Measurements from ENCODE around the gene TRMT2A.
A peak's percentile ranks its signal among the peaks of the same experiment; 100 is the strongest.

The TRMT2A gene

DNA sequence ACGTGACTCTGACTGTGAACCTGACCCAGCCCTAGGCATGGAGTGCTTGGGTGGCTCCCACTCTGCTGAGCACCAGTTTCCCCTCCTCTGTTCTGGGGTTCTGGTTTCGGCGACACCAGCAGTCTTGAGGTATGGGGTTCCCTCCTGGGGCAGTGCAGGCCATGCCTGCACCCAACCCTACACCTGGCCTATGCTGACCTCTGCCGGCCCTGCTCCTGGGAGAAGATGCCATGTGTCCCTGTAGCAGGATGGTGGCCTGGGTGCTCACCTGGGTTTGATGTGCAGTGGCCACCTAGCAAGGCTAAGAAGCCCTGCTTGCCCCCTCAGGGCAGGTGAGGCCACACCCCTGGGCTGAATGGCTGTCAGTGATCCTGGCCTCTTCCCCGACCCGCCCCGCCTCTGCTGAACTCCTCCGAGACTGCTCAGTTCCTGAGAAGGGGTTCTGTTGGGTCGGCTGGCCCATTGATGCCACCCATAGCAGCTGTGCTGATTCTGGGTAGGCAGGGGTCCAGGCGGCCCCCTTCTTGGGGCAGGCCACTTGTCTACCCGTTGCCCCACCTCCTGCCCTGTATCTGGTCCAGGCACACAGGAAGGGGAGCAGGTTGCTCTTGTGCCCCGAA, 17.0 kb upstream of the TRMT2A start:
- DNase-seq = no peak

DNA sequence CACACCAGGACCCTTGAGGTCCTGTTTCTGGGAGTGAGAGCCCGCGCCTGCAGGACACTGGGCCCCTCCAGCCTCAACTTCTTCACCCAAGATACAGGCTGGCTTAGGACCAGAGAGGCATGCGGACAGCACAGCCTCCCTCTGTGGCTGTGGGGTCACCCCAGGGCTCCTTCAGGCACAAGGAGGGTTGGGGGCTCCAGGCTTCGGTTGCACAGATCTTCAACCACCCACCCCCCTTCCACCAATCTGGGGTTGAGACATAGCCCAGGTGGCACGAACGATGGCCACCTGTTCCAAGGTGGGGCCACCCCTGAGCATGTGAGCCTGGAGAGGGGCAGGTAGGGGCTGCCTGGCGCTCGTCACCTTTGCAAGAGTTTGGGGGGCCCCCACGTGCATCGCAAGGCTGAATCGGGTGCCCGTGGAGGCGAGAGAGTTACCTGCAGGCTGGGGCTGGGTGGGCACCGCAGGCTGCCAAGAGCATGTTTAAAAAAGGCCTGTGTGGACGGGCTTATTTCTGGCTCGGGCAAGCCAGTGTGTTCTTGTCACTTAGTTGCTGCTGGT, 15.7 kb upstream of the TRMT2A start:
- no peak for DNase-seq

DNA sequence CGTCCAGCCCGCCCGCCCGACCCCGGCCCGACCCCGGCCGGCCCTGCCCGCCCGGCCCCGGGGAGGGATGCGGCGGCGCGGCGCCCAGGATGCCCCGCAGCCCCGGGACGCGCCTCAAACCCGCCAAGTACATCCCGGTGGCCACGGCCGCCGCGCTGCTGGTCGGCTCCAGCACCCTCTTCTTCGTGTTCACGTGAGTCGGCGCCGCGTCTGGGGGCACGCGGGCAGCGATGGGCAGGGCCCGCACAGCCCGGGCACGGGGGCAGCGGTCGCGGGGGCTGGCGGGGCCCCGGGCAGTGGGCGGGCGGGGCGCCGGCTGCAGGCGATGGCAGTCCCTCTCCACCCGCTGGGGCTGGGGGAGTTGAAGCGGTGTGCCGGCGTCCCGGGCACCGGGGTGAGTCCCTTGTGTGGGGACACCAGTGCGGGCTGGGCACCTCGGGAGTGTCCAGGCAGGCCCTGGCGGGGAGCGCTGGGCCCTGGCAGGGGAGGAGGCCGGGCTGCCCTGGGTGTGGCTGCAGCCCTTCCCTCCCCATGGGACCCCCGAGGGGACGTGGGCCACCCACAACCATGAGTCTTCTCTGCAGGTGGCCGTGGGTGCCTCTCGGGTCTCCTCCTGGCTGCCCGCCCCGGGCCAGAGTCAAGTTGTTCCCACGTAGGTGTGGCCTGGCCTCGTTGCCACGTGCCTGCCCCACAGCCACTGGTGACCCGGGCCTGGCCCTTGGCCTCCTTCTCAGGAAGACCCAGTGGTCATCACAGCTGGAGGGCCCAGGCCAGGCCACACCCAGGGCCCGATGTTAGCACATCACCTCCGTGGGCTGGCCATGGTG, 15.0 kb upstream of the TRMT2A start:
- no peak for DNase-seq

DNA sequence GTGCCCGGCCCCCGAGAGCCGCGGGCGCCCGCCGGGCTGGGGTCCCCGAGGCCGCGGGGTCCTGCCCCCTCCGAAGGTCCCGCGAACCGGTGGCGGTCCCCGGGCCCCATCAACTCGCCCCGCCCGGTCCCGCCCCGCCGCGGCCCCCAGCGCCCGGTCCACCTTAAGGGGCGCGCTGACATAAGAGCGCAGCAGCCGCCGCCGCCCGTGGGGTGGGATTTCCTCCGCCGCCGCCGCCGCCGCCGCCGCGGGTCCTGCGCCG, 14.5 kb upstream of the TRMT2A start, which contains the start of gene ZDHHC8:
ZDHHC8 (plus strand) TSS at position 208 of the 262 bp plus-strand sequence. CDS start 144 bp downstream, outside the sequence.
- no peak for DNase-seq

DNA sequence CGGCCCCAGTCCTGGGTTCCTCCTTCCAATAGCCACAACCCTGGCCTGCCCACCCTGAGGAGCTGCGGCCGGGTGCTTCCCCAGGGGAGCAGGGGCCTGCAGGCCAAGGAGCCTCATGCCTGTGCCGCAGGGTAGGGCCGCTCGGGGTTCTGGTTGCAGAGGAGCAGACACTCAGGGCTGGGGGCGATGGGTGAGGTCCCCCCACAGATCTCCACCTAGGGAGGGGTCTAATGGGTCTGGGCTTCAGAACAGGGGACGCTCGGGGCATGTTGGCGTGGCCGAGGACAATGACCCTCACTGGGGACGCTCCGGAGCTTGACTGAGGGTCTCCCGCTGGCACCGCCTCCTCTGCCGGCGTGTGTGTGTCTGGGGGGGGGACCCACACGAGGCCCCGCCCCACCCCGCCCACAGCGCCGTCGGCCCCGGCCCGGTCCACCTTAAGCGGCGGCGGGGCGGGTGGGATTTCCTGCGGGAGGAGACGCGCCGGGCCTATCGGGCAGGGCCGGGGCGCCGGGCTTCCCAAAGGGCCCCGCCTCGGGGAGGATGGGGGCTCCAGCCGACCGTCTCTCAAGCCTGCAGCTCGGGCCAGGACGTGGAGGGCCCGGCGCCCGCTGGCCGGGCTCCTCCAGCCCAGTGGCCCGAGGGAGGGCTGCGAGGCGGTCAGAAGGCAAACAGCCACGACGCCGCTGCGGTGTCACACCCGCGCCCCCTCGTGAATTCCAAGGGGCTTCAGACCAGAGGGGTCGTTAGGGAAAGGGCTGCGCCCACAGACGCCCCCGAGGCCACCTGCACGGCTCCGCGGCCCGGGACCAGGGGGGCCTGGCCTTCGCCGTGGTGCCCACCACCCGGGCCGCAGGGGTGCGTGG, 13.9 kb upstream of the TRMT2A start:
- DNase-seq = peak; percentile 73

DNA sequence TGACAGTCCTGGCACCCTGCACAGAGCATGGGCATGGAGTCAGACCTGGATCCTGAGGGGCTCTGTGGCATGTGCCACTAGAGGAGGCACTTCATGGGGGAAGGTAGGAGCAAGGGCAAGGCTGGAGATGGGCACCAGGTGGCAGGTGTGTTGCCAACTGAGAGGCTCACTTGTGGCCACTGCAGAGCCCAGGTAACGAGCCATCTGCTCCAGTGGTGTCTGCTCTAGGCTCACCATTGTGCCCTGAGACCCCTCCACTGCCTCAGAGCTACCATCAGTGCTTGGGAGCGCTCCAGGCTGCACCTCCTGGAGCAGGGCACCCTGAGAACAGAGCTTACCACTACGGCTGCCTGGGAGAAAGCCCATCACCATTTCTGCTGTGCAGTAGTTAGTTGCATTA, 13.3 kb upstream of the TRMT2A start:
- DNase-seq = no peak

DNA sequence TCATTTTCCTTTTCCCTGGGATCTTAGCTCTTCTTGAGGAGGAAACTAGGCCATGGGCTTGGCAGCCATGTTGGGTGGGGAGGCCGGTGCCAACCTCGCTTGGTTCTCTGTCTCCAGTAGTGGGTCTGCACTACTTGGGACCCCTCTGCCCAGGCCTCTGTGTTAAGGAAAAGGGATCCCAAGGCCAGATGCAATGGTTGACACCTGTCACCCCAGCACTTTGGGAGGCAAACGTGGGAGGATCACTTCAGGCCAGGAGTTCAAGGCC, 12.7 kb upstream of the TRMT2A start:
- DNase-seq = no peak

DNA sequence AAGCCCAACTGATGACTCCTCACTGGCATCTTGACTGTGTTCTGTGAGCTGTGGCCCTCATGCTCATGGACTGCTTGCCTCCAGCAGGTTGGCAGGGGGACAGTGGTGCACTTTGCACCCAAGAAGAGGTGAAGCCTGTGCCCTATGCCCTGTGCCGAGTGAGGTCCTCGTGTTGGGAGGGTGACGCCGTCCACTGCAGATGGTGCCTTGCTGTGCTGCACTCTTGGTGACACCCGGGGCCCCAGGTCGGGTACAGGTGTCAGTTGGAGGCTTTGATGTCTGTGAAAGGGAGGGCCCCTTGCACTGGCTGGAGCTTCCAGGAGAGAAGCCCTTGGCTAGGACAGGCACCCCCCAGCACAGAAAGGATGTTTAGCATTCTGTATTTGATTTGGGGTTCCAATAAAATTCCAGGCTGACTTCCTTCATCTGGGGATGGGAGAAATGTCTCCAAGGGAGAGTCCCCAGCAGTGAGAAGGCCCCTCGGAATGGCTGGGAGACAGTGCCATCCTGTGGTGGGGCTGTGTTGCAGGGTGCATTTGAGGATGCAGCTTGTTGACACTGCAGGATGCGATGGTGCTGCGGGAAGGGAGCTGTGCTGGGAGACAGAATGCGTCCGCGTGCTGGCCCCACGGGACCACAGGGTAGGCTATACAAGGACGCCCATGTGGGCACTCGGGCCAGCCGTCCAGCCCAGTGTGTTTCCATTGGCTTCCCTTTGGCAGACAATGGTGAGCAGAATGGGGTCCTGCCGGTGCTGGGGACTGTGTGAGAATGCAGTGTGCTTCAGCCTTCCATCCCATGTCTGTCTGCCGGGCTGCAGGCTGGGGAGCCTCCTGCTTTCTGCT, 12.1 kb upstream of the TRMT2A start:
- DNase-seq = peak; percentile 48

DNA sequence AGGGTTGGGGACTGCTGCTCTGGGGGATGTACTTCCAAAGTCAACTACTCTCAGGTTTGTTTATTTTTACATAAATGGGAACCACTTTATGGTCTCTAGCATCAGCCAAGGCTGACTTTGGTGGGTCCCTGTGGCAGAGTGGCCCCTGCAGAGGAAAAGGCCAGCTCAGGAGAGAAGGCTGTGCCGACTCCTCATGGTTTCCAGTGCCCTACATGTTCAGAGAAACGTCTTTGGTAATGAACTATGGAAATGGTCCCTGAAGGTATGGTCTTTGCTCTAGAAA, 11.5 kb upstream of the TRMT2A start:
- DNase-seq = no peak

DNA sequence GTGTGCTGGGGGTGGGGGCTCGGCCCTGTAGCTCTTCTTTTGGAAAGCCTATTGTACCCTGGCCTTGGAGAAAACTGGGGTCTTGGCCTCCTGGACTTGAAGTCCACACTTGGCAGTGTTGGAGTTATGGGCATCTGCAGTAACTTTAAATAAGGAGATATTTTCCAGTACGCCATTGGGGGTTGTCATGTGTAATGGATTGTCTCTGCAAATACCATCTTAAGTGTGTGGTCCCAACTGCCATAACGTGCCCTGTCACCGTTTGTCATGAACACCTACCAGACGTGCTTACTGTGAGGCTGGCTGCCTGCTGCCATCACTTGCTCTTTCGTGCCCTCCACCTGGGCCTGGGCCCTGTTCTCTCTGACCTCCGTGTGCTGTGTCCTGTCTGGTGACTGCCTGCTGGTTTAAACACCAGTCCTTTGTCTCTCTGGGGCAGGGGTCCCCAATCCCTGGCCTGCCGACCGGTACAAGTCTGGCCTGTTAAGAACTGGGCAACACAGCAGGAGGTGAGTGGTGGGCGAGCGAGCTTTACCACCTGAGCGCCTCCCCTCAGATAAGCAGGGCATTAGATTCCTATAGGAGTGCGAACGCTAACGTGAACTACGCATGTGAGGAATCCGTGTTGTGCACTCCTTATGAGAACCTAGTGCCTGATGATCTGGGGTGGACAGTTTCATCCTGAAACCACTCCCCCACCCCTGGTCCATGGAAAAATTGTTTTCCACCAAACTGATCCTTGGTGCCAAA, 11.0 kb upstream of the TRMT2A start:
- DNase-seq = no peak

DNA sequence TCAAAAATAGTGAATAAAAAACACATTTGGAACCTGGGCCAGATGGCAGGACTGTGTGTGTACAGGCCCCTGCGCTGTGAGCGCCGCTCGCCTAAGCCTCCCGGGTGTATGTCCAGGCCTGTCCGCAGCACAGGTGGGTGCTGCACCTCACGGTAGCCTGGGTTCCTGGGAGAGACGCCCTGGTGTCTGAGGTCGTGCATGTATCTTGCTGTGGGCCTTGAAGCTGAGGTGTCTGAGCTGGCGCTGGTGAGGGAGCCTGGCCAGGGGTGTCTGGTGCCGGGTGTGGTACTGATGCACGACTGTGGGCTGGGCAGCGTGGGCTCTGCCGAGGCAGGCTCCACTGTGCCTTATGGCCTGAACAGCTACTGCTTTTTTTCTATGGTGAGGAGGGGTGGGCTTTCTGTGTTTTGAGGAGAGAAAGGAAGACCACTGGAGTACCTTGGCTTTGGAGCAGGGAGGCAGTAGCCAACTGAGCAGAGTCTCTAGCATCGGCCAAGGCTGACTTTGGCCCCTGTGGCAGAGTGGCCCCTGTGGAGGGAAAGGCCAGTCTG, 10.4 kb upstream of the TRMT2A start:
- DNase-seq = no peak

DNA sequence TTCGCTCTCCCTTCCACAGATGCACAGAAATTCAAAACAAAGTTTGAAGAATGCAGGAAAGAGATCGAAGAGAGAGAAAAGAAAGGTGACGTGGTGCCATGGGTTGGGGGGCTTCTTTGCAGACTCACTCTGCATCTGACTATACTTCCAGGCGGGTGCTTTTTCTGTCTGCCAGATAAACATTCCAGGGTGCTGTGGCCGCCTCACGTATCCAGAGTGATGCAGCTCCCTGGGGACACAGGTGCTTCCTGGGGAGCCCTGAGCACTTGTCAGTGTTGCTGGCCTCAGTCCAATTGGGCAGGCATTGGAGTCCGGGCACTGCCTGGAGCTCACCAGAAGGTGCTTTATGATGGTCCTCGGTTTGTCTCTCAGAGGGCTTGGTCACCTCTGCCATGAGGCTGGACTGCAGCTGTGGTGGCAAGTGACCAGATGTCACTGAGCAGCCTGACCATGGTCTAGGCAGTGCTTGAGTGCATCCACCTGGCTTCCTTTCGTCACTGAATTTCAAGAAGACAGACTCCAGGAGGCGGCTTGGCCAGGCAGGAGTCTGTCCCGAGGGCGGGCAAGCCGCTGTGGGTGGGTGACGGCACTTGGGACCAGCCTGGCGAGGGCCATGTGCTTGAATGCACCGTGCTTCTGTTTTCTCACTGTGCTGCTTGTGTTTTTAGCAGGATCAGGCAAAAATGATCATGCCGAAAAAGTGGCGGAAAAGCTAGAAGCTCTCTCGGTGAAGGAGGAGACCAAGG, 9.4 kb upstream of the TRMT2A start:
- no peak for DNase-seq

DNA sequence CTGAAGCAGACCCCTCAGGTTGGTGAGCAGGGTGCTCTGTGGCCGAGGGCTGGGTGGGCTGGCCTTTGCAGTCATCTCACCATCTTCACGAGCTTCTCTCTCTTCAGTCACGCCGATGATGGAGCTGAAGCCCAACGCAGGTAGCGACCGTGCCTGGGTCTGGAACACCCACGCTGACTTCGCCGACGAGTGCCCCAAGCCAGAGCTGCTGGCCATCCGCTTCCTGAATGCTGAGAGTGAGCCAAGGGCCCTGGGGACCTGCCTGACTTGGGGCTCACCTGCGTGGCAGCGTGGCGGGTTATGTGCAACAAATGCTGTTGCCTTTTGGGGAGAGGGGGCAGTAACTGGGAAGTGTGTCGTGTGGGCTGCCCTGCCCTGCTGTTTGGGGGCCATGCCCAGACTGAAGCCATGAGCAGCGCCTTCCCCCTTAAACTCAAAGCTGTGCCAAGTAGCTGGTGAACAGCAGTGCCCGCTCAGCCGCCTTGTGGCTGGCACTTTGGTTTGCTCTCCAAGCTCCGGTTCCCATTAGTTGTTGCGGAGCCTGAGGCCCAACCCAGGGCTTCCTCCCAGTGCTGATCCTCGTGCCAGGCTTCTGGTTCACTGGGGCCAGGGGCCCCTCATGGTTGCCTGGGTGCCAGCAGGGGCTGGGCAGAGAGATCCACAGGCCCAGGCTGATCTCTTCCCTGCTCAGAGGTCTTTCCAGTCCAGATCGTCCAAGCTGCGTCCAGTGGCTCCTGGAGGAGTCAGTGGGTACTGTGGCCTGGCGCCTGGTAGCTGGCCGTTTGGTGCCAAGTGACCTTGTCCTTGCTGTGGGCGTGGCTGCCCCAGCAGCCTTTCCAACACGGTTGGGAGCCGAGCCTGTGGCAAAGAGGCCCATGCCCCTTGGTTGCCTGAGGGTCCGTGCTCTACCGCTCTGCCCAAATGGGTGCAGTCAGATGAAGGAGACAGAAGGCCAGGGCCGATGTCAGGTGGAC, 8.5 kb upstream of the TRMT2A start:
- DNase-seq = no peak

DNA sequence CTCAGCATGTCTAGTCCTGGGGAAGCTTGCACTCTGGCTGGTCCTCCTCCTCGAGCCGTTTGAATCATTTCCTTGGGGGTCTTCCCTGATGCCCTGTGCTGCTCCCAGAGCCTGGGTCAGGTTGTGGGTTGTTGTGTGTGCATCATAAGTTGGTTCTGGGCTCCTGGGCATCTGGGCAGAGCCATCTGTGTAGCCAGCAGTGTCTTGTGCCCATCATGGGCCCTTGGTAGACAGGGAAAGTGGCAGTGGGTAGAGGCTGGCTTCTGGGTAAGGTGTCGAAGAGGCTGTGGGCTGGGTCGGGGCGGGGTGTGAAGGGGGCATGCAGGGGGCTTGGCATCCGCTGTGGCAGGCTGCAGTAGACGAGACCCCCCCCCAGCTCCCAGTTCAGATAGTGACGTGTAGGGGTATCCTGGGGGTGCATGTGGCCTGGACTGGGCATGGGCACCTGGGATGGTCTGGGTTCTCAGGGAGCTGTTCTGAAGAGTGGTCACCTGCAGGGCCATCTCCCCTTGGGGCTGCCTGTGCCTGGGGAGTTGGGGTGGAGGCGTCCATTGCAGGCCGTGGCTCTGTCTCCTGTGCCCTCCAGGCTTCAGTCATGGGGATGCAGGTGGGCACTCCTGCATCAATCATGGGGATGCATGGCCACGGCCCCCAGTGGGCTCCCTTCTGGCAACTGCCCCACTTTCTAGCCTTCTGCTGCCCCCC, 7.2 kb upstream of the TRMT2A start:
- no peak for DNase-seq

DNA sequence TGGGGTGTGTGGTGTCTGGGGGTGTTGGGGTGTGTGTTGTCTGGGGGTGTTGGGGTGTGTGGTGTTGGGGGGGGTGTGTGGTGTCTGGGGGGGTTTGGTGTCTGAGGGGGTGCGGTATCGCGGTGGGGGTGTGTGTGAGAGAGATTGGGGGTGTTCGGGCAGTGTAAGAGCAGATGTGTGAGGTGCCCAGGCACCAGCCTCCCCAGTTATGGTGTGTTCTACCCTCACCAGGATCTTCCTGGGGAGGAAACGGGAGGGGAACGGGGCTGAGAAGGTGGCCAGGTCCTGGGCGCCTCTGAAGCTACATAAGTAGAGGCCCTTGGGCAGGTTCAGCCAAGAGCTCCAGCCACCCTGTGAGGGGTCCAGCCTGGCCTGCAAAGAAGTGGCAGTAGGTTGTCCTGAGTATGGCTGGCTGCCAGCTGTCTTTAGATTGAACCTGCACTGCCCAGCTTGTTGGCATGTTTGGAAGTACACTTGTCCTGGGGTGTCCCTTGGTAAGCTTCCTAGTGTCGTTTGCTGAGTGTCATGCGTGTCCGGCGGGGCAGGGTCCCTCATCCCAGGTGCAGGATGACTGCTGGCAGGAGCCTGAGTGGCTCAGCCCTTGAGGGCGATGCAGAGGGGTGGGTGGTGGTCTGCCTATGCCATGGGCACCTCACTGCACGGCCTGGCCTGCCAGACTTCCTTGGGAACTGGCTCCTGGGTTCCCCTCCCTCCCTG, 6.5 kb upstream of the TRMT2A start:
- DNase-seq = no peak

DNA sequence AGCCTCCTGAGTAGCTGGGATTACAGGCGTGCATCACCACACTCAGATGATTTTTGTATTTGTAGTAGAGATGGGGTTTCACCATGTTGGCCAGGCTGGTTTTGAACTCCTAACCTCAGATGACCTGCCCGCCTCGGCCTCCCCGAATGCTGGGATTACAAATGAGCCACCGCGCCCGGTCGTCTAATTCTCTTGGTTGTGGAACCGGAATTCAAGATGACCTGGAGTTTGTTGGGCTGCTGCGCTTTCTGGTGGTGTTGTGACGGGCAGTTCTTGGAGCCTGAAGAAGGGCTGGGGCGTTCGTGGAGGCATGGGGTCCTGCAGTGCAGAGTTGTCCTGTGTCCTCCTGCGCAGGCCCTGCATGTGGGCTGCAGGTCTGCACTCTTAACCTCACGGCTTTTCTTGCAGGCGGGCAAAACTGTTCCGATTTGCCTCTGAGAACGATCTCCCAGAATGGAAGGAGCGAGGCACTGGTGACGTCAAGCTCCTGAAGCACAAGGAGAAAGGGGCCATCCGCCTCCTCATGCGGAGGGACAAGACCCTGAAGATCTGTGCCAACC, 4.9 kb upstream of the TRMT2A start:
- no peak for DNase-seq

DNA sequence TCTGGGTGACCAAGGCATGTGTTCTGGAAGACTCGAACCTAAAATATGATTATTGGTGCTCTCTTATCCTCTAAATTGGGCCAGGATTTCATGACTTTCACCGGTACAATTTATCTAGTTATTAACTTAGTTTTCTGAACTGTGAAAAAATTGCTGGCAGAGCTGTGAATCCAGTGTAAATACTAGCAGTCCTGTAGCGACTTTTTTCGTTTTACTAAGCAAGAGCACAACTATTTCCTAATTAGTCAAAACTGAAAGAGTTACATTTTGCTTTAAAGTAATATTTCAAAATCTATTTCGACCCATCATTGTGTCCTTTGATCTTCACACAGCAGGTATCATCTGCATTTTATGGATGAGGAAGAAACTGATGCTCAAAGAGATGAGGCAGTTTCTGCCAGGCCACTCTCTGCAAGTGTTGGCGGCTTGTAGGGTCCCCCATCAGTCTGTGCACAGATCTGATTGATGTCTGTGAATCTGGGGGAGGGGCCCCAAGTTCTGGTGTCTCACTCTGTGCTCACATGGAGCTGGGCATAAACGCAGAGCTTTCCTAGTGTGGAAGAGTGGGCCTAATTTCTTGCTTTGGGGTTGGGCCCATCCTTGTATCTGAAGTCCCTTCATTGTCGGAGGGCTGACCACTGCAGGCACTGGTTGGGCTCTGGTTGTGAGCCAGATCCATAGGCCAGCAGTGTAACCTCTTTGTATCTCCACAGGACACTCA, 1.4 kb upstream of the TRMT2A start:
- DNase-seq = no peak

Data from CD4-positive, alpha-beta T cell treated with Interleukin-4 for 4 hours (primary cell).